ENCODE measurements around the gene SPEM1. TPM values are rescaled to one million over a fixed set of nuclear protein-coding genes. Genes with fewer than 3 reads are reported as not detected.

The SPEM1 gene
- total and polyA plus RNA-seq, 2 donors (not counting 1 experiment from before 2014, with no cell fraction given) = not detected

- Histone ChIP-seq H3K27ac (ENCODE audit: low read length in 2 of 2) (no peak within 1 kb of the TSS), H3K4me2 (replicated peaks; ENCODE audit: low read depth, low read length, poor library complexity, severe bottlenecking) (peak within 1 kb of the TSS; percentile 87), H4K20me1 (ENCODE audit: control insufficient read depth, insufficient read depth, low read length, poor library complexity, severe bottlenecking) (peaks cover 9% of the 10 kb centered on the region), H3K9ac (ENCODE audit: low read length) (peak within 1 kb of the TSS; percentile 53), H3K27me3 (replicated peaks in 1 of 4; ENCODE audit: control extremely low read depth in 1 of 4, control insufficient read depth in 3 of 4, insufficient read depth in 4 of 4, low read length in 3 of 4) (peaks cover 0 to 78% (median 51%) of the 10 kb centered on the region in 4 experiments), H3K9me3 (ENCODE audit: control extremely low read depth in 1 of 3, control insufficient read depth in 2 of 3, insufficient read depth in 1 of 3, low read length in 2 of 3) (peaks cover 0 to 26% (median 0%) of the 10 kb centered on the region in 3 donors), H3K79me2 (ENCODE audit: control insufficient read depth, insufficient read depth, low read length) (no peaks in the 10 kb centered on the region), H3K4me3 (ENCODE audit: control extremely low read depth in 1 of 5, extremely low read depth in 1 of 5, insufficient read depth in 1 of 5, low read depth in 2 of 5, low read length in 4 of 5) (peak within 1 kb of the TSS in 4 of 5 experiments; percentile 31 to 53 (median 42)), H3K36me3 (replicated peaks in 1 of 2; ENCODE audit: control extremely low read depth in 1 of 2, control insufficient read depth in 1 of 2, extremely low read depth in 1 of 2, insufficient read depth in 2 of 2, low read length in 1 of 2) (no peaks in the 10 kb centered on the region), H3K4me1 (ENCODE audit: control insufficient read depth in 2 of 2, insufficient read depth in 2 of 2, low read length in 2 of 2) (peaks cover 33 to 40% of the 10 kb centered on the region in 2 donors), H2AFZ (ENCODE audit: insufficient read depth, low read depth, low read length, poor library complexity, severe bottlenecking) (peak within 1 kb of the TSS; percentile 47)
- POLR2A ChIA-PET = interaction anchor here (0.6 to 2.0 kb wide), 6 partner anchors 10 to 365 kb away, joined by 3 to 8 read pairs (median 4); partner anchors contain the start of gene CLEC10A
- H3K9me3 Mint-ChIP-seq (ENCODE audit: insufficient read depth) = no peaks in the 10 kb centered on the region
- 2% methylated on average over 51 of the region's 51 CpGs for WGBS (ENCODE audit: insufficient coverage)
- H3K27me3 Mint-ChIP-seq = peaks cover 71% of the 10 kb centered on the region
- TF ChIP-seq EZH2 (IDR thresholded peaks at IDR 0.05; ENCODE audit: borderline replicate concordance, insufficient read depth, low read depth, low read length, poor library complexity, severe bottlenecking) (peak; percentile 62), CTCF (IDR thresholded peaks at IDR 0.05) (no peak)
- ATAC-seq (ENCODE audit: low read depth) = peak; percentile 46
- peaks cover 29% of the 10 kb centered on the region for H3K4me1 Mint-ChIP-seq
- intact Hi-C loops (cut with micrococcal nuclease) = no loop called here
- peak within 1 kb of the TSS; percentile 84 for H3K4me3 Mint-ChIP-seq
- peak; percentile 58 for DNase-seq
- CTCF ChIA-PET = interaction anchor here (0.6 to 3.8 kb wide), 11 partner anchors 9 to 149 kb away, joined by 3 to 17 read pairs (median 4); partner anchors contain the start of genes SENP3 and TMEM102
- peak within 1 kb of the TSS; percentile 15 for H3K27ac Mint-ChIP-seq
Observed at GRCh38 chr17:7444682-7445618, 24.8 kb downstream of the SPEM1 start, which contains the start of gene CHRNB1. TSS of gene CHRNB1 (plus strand) at chr17:7445061. CDS start at chr17:7445128, 67 bp downstream.

Measured in B cell (primary cell).